ENCODE data around the gene ALDH1L1.

Gene ALDH1L1

GRCh38 chr3:126060613-126061145 lies 119.7 kb downstream of the ALDH1L1 start:
- in situ Hi-C loops (cut with HindIII; ENCODE audit: low sequenced_read_pairs), result no loop called here

GRCh38 chr3:126058666-126059065 lies 121.7 kb downstream of the ALDH1L1 start:
- in situ Hi-C loops (cut with HindIII; ENCODE audit: low sequenced_read_pairs), result no loop called here

- in situ Hi-C loops (cut with HindIII; ENCODE audit: low sequenced_read_pairs), result no loop called here
Measured at GRCh38 chr3:126057936-126058335, 122.5 kb downstream of the ALDH1L1 start.

- in situ Hi-C loops (cut with HindIII; ENCODE audit: low sequenced_read_pairs), result no loop called here
Measured at GRCh38 chr3:126057501-126057819, 122.9 kb downstream of the ALDH1L1 start.

- in situ Hi-C loops (cut with HindIII; ENCODE audit: low sequenced_read_pairs), result no loop called here
Measured at GRCh38 chr3:126056681-126057500, 123.5 kb downstream of the ALDH1L1 start.

GRCh38 chr3:126056088-126056487 lies 124.3 kb downstream of the ALDH1L1 start:
- in situ Hi-C loops (cut with HindIII; ENCODE audit: low sequenced_read_pairs), result no loop called here

GRCh38 chr3:126054870-126055269 lies 125.5 kb downstream of the ALDH1L1 start:
- in situ Hi-C loops (cut with HindIII; ENCODE audit: low sequenced_read_pairs), result no loop called here

GRCh38 chr3:126053949-126054569 lies 126.3 kb downstream of the ALDH1L1 start:
- in situ Hi-C loops (cut with HindIII; ENCODE audit: low sequenced_read_pairs), result no loop called here
